AG04449 (cell line): ENCODE results near the gene C11orf87.

ENCODE experiments used
- CTCF ChIA-PET: fragments of 350-600 bp; formaldehyde crosslinking; extraction: SDS; loops from one replicate; lab custom pipeline; 2021; ENCODE audit warnings: antibody characterized with exemption; lab: Yijun Ruan, JAX
- POLR2A ChIA-PET: fragments of 400-600, 350-600 bp; formaldehyde crosslinking; extraction: SDS; loops from one replicate; lab custom pipeline; 2020; ENCODE audit warnings: antibody characterized with exemption, inconsistent platforms; lab: Yijun Ruan, JAX
- DNase-seq: peaks from one replicate; pipeline ENCODE4 v3.0.0-alpha.2; 2010; ENCODE audit warnings: low read depth, low spot score
- H3K4me3 ChIP-seq: 2 replicates; pipeline ENCODE4 v1.5.1; 2011; ENCODE audit warnings: low read depth, mild to moderate bottlenecking, control low read depth, low read length
- TF ChIP-seq, protein P1 (sequence below): IDR thresholded peaks from one replicate; pipeline ENCODE4 v1.5.1; 2011; ENCODE audit warnings: mild to moderate bottlenecking, moderate library complexity, low read length, control low read depth, inconsistent platforms; ENCODE audit not compliant: insufficient read depth; ENCODE audit errors: missing control alignments

C11orf87 gene

DNA sequence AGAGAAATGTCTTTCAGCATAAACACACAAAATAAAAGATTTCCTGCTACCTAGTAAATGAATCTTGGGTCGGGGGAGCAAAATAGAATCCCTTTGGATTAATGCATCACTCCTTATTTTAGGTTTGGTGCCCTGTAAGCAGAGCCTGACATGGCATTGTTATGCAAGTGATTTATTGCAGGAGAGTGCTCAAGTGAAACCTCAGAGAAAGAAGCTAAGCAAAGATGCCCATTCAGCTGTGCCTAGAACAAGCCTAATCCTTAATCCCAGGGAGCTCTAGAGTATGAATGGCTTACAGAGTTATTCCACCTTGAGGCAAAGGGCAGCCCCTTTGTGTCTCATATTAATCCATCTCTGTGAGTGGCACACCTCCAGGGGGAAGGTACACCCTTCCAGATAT lies 21.1 kb downstream of the C11orf87 start:
- no peak overlapping the region for H3K4me3 ChIP-seq
- ChIA-PET POLR2A (no interaction called here), CTCF (interaction anchor here (0.7 kb wide), 1 partner anchor 767 kb away, joined by 3 read pairs; no protein-coding TSS in a partner anchor)
- TF ChIP-seq, protein P1, sequence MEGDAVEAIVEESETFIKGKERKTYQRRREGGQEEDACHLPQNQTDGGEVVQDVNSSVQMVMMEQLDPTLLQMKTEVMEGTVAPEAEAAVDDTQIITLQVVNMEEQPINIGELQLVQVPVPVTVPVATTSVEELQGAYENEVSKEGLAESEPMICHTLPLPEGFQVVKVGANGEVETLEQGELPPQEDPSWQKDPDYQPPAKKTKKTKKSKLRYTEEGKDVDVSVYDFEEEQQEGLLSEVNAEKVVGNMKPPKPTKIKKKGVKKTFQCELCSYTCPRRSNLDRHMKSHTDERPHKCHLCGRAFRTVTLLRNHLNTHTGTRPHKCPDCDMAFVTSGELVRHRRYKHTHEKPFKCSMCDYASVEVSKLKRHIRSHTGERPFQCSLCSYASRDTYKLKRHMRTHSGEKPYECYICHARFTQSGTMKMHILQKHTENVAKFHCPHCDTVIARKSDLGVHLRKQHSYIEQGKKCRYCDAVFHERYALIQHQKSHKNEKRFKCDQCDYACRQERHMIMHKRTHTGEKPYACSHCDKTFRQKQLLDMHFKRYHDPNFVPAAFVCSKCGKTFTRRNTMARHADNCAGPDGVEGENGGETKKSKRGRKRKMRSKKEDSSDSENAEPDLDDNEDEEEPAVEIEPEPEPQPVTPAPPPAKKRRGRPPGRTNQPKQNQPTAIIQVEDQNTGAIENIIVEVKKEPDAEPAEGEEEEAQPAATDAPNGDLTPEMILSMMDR = no peak
- DNase-seq = no peak

DNA sequence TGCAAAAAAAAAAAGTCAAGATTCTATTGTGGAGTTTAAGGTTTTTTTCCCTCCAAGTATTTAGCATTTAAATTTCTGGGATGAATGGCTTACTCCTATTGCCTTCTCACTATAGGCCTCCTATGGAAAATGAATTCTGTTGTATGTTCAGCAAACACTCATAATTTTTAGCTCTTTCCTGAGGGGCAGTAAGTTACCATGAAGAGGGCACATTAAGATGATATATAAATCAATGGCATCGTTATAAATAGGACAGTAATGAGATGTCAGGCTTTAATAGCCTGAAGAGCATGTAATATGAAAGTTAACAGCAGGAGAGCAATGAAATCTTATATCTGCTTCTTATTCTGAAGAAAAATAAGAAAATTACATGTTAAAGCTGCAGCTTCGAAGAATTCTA lies 32.9 kb downstream of the C11orf87 start:
- DNase-seq = no peak
- TF ChIP-seq, protein P1 = no peak
- H3K4me3 ChIP-seq = no peak overlapping the region
- CTCF ChIA-PET = interaction anchor here (1.4 kb wide), 1 partner anchor 14 kb away, joined by 3 read pairs; no protein-coding TSS in a partner anchor
- POLR2A ChIA-PET = no interaction called here
